DMS53 (cell line): ENCODE results near the gene LHFPL6.

Source experiments
- DNase-seq: peaks from one replicate; lab custom pipeline; 2025; lab: John Stamatoyannopoulos, UW

Gene LHFPL6

GRCh38 chr13:39462428-39462827 is 140.6 kb downstream of the LHFPL6 start:
- no peak for DNase-seq

DNA sequence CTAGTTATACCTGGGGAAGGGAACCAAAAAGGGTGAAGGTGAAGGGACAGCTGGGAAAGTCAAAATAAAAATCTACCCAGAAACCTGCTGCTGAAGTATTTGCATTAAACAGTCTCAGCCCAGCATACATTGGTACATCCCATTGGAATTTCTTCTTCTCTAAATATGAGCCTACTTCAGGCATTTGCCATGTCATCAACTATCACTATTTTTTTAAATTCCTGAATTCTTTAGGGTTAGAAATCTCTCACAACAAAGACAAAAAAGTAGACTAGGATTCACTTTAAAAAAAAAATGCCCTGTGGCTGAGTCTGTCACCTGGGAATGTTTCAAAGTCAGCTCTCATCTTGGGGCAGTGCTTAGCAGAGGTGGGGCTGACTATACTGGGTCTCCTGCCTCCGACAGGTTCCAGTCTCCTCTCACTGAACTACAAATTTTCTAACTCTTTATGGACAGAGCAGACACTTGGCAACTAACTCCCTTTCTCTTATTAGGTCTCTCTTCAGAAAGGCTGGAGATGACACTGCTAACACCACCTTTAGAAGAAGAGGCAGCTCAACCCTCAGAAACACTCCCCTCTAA is 141.2 kb downstream of the LHFPL6 start:
- DNase-seq = no peak

GRCh38 chr13:39457274-39457673 is 145.7 kb downstream of the LHFPL6 start:
- DNase-seq = no peak

DNA sequence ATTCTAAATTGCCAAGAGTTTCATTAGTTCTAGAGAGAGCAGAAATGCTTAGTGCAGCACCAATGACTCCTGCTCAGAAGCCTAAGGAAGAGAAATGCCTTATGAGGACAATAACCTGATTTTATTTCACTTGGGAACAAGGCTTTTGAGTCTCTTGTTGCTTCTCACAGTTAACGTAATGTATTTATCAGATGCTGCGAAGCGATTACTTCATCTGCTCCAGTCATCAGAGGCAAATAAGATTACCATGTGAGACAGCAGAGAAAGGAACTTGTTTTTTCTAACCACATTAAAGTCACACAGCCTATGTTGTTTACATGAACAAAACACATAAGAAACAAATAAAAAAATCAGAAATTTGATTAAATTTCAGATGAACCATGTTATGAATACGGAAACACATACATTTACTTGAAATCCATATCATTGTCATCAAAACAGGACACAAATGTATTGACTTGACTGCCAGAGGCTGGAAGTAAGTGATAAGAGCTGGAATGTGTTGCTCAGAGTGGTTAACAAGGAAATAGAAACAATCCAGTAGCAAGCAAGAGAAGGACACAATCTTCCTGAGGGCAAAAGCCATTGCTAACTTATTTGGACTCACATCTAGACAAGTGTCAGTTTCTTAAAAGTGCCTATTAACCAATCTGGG is 147.3 kb downstream of the LHFPL6 start:
- DNase-seq = no peak

- no peak for DNase-seq
Observed at GRCh38 chr13:39452834-39453233, 150.2 kb downstream of the LHFPL6 start.

GRCh38 chr13:39452417-39452816 is 150.6 kb downstream of the LHFPL6 start:
- no peak for DNase-seq

GRCh38 chr13:39451860-39452301 is 151.1 kb downstream of the LHFPL6 start:
- no peak for DNase-seq

GRCh38 chr13:39451301-39451700 is 151.7 kb downstream of the LHFPL6 start:
- peak; percentile 25 for DNase-seq

GRCh38 chr13:39450176-39450575 is 152.8 kb downstream of the LHFPL6 start:
- no peak for DNase-seq

GRCh38 chr13:39448834-39449233 is 154.2 kb downstream of the LHFPL6 start:
- no peak for DNase-seq

GRCh38 chr13:39446865-39447264 is 156.1 kb downstream of the LHFPL6 start:
- DNase-seq = no peak

GRCh38 chr13:39444866-39445265 is 158.1 kb downstream of the LHFPL6 start:
- DNase-seq = no peak

- no peak for DNase-seq
Observed at GRCh38 chr13:39433651-39434050, 169.3 kb downstream of the LHFPL6 start.

DNA sequence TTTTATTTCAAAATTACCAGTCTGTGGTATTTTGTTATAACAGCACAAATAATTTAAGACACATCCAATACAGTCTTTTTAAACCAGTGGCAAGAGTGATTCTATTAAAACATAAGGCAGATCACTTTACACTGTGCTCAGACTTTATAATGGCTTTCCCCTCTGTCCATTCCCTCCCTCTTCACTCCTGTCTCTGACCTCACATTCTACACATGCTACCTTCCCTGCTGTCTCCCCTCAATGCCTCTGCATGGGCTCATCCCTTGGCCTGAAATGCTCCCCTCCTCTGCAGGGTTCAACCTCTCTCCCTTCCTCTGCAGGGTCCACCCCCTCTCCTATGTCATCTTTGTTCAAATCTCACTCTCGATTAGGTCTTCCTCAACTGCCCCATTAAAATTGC is 170.8 kb downstream of the LHFPL6 start:
- no peak for DNase-seq

GRCh38 chr13:39422845-39423565 is 180.0 kb downstream of the LHFPL6 start:
- DNase-seq = no peak

GRCh38 chr13:39419876-39420275 is 183.1 kb downstream of the LHFPL6 start:
- DNase-seq = peak; percentile 37

GRCh38 chr13:39419068-39419467 is 183.9 kb downstream of the LHFPL6 start:
- DNase-seq = no peak

DNA sequence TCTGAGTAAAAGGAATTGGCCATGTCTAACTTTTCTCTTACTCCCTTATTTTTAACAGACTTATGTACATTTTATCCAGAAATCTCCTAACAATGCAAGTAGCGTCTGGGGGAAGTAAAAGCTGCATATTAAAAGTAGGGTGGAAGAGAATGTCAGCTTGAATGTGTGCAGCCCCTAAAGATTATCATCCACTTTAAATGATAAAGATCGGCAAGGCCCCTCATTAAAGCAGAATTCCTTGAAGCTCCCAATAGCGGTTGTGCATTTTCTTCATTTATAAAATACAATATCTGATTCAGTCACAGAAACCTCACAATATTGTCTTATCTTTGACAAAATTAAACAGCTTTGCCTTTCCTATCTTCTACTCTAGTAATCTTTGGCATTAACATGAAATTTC is 184.6 kb downstream of the LHFPL6 start:
- DNase-seq = no peak

DNA sequence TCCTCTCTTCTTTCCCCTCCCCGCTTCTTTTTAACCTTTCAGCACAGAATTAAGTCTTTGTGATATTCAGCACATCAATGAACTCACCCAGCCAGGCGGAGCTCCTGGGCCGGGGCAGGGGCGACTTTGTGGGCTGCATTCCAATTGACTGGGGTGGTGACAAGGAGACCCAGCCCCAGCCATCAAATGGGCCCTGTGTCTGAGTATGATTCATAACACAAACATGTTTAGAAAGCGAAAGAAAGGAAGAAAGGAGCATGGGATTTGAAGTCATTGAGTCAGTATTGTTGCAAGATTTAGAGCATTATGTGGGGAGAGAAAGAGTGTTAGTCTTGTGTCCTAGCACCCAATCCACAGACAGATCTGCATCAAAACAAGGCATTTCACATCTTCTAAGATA is 185.3 kb downstream of the LHFPL6 start:
- no peak for DNase-seq

GRCh38 chr13:39417131-39417530 is 185.9 kb downstream of the LHFPL6 start:
- peak; percentile 9 for DNase-seq

GRCh38 chr13:39415008-39415802 is 187.8 kb downstream of the LHFPL6 start:
- peak; percentile 43 for DNase-seq

DNA sequence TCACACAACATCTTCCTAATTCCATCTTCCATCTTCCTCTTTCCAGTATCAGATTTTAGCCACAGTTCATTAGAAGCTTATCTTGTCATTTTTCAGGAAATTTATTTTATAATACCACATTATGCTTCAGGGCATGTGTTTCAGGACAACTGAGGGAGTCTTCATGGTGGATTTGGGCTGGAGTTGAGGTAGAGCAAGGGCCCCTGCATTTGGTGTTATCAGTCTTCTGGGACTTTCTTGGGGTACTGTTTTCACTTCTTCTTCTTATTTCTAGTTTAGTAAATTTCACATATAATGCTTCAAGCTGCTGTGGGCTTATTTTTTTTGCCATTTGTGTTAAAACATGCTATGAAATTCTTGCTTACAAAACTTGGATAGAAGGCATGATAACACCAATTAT is 188.7 kb downstream of the LHFPL6 start:
- DNase-seq = no peak

DNA sequence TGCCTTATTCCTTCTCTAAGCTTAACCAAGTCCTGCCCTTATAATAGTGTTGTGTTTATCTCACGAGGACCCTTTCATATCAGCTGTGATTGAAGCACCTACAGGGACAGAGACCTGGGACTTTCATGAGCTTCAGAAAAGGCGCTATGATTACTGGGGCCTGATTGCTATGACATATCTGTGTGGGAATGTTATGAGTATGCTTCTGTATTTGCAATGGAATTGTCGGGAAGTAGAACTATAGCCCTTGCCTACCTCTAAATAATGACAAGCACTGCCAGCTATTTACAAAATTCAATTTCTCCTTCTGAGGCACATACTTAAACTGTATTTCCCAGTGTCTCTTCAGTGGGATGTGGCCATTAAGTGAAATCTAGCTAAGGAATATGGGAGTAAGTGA is 191.5 kb downstream of the LHFPL6 start:
- no peak for DNase-seq
